ENCODE data around the gene FRYL. TPM values are rescaled to one million over a fixed set of nuclear protein-coding genes. Genes with fewer than 3 reads are reported as not detected.
"Not testable (repeated sequence)": the region's sequence is repeated elsewhere in the genome, so short reads cannot be mapped to it uniquely, and the experiment has no call there.

The FRYL gene
- total RNA-seq, 1 donor from 2014 or later: 93.3 TPM

DNA sequence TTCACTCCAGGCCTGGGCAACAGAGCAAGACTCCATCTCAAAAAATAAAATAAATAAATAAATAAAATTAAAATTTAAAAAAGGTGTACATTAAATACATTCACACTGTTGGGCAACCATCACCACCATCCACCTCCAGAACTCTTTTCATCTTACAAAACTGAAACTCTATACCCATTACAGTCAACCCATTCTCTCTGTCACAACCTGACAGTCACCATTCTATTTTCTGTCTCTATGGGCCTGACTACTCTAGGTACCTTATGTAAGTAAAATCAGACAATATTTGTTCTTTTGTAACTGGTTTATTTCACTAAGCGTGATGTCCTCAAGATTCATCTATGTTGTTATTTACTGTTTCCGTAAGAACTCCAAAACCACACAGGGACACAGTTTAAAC is 59.6 kb downstream of the FRYL start:
- Mint-ChIP-seq H3K27me3 (ENCODE audit: unreplicated experiment) (peaks cover 4% of the 10 kb centered on the region), H3K4me1 (ENCODE audit: unreplicated experiment) (peaks cover 22% of the 10 kb centered on the region), H3K36me3 (ENCODE audit: low read depth, unreplicated experiment) (peaks cover 16% of the 10 kb centered on the region), H3K9me3 (ENCODE audit: unreplicated experiment) (no peaks in the 10 kb centered on the region), H3K4me3 (ENCODE audit: unreplicated experiment) (no peak overlapping the region), H3K27ac (ENCODE audit: unreplicated experiment) (no peak overlapping the region)
- DNase-seq (ENCODE audit: low spot score): no peak
- TF ChIP-seq, protein P1, sequence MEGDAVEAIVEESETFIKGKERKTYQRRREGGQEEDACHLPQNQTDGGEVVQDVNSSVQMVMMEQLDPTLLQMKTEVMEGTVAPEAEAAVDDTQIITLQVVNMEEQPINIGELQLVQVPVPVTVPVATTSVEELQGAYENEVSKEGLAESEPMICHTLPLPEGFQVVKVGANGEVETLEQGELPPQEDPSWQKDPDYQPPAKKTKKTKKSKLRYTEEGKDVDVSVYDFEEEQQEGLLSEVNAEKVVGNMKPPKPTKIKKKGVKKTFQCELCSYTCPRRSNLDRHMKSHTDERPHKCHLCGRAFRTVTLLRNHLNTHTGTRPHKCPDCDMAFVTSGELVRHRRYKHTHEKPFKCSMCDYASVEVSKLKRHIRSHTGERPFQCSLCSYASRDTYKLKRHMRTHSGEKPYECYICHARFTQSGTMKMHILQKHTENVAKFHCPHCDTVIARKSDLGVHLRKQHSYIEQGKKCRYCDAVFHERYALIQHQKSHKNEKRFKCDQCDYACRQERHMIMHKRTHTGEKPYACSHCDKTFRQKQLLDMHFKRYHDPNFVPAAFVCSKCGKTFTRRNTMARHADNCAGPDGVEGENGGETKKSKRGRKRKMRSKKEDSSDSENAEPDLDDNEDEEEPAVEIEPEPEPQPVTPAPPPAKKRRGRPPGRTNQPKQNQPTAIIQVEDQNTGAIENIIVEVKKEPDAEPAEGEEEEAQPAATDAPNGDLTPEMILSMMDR (IDR thresholded peaks at IDR 0.05; ENCODE audit: unreplicated experiment): no peak

DNA sequence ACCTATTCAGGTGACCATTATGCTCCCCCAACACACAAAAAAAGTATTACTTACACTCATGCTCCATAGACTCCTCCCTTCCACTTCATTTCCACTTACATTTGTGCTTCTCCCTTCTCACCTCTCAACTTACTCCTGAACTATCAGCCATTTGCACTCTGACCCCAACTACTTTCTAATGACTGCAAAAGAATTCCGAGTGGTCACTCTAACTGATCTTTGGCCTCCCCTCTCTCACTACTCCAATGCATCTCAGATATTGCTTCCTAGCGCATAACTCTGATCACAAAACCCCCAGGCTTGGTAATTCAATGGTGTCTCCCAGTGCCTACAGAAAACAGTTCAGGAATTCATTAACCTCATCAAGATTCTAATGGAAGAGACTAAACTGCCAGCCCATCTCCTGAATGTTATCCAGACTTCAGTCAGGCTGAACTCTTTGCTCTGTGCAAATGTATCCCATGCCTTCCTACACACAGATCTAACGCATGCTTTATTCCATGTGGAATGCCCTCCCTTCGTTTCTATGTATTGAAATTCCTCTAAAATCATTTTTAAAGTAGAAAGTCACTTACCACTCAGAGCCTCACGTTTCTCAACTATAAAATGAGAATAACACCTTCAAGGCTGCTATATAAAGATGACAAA is 61.1 kb downstream of the FRYL start:
- TF ChIP-seq, protein P1 (IDR thresholded peaks at IDR 0.05; ENCODE audit: unreplicated experiment): no peak
- peak overlapping the region; percentile 4 for H3K27ac Mint-ChIP-seq (ENCODE audit: unreplicated experiment)
- DNase-seq (ENCODE audit: low spot score): no peak
- H3K4me1 Mint-ChIP-seq (ENCODE audit: unreplicated experiment): peaks cover 9% of the 10 kb centered on the region
- peaks cover 16% of the 10 kb centered on the region for H3K36me3 Mint-ChIP-seq (ENCODE audit: low read depth, unreplicated experiment)
- peak overlapping the region; percentile 15 for H3K4me3 Mint-ChIP-seq (ENCODE audit: unreplicated experiment)
- H3K9me3 Mint-ChIP-seq (ENCODE audit: unreplicated experiment): no peaks in the 10 kb centered on the region
- peaks cover 4% of the 10 kb centered on the region for H3K27me3 Mint-ChIP-seq (ENCODE audit: unreplicated experiment)

- not testable (repeated sequence) for H3K4me1 Mint-ChIP-seq (ENCODE audit: unreplicated experiment); H3K27me3 Mint-ChIP-seq (ENCODE audit: unreplicated experiment); H3K4me3 Mint-ChIP-seq (ENCODE audit: unreplicated experiment); H3K9me3 Mint-ChIP-seq (ENCODE audit: unreplicated experiment); H3K27ac Mint-ChIP-seq (ENCODE audit: unreplicated experiment); DNase-seq (ENCODE audit: low spot score)
- H3K36me3 Mint-ChIP-seq (ENCODE audit: low read depth, unreplicated experiment): peaks cover 16% of the 10 kb centered on the region
Measured at GRCh38 chr4:48716285-48716684, 63.8 kb downstream of the FRYL start.

DNA sequence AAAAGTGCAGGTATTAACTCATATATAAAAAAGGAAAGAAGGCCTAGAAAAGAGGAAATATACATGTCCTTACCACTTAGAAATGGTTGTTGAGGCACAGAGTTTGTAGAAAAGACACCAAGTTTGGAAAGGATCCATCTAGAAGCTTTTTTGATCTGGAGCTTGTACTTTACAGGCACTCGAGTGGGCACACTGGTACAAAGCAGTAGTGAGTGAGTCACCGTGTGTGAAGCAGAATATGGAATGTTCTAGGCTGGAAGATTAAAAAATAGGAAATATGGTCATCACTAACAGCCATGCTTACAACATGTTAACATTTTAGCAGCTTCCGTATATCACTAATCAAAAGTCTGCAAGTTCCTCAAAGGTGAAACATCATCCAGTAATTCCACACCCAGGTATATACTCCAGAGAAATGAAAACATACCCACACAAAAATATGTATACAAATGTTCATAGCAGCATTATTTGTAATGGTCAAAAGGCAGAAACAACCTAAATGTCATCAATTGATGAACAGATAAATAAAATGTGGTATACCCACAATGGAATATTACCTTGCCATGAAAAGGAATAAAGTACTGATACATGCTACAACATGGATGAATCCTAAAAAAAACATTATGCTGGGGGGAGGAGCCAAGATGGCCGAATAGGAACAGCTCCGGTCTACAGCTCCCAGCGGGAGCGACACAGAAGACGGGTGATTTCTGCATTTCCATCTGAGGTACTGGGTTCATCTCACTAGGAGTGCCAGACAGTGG is 69.5 kb downstream of the FRYL start:
- no peak overlapping the region for H3K4me3 Mint-ChIP-seq (ENCODE audit: unreplicated experiment)

GRCh38 chr4:48709901-48710300 is 70.2 kb downstream of the FRYL start:
- Mint-ChIP-seq H3K4me1 (ENCODE audit: unreplicated experiment) (no peaks in the 10 kb centered on the region), H3K9me3 (ENCODE audit: unreplicated experiment) (peaks cover 4% of the 10 kb centered on the region)

More for the DNA sequence above, 69.5 kb downstream of the FRYL start:
- peaks cover 4% of the 10 kb centered on the region for H3K9me3 Mint-ChIP-seq (ENCODE audit: unreplicated experiment)
- peaks cover 26% of the 10 kb centered on the region for H3K36me3 Mint-ChIP-seq (ENCODE audit: low read depth, unreplicated experiment)
- TF ChIP-seq, protein P1 (IDR thresholded peaks at IDR 0.05; ENCODE audit: unreplicated experiment): no peak
- no peak for DNase-seq (ENCODE audit: low spot score)
- no peaks in the 10 kb centered on the region for H3K4me1 Mint-ChIP-seq (ENCODE audit: unreplicated experiment)
- no peaks in the 10 kb centered on the region for H3K27me3 Mint-ChIP-seq (ENCODE audit: unreplicated experiment)
- H3K27ac Mint-ChIP-seq (ENCODE audit: unreplicated experiment): no peak overlapping the region

More at GRCh38 chr4:48709901-48710300, 70.2 kb downstream of the FRYL start:
- Mint-ChIP-seq H3K27ac (ENCODE audit: unreplicated experiment) (no peak overlapping the region), H3K36me3 (ENCODE audit: low read depth, unreplicated experiment) (peaks cover 26% of the 10 kb centered on the region), H3K27me3 (ENCODE audit: unreplicated experiment) (no peaks in the 10 kb centered on the region), H3K4me3 (ENCODE audit: unreplicated experiment) (peak overlapping the region; percentile 35)
- TF ChIP-seq, protein P1 (IDR thresholded peaks at IDR 0.05; ENCODE audit: unreplicated experiment): no peak
- no peak for DNase-seq (ENCODE audit: low spot score)

Measured in endothelial cell (in vitro differentiated cells).